Panc1 (cell line): ENCODE results near the gene OR11A1.

ENCODE experiments used
- CTCF ChIP-seq: fragments of 450-650 bp; IDR thresholded peaks from 2 replicates; pipeline ENCODE4 v1.5.1; 2017; ENCODE audit warnings: mild to moderate bottlenecking
- POLR2AphosphoS5 ChIP-seq: IDR thresholded peaks from 2 replicates; pipeline ENCODE4 v1.6.1; 2012; ENCODE audit warnings: mild to moderate bottlenecking, low read depth, low read length, moderate library complexity
- REST ChIP-seq, 2 experiments: IDR thresholded peaks; 2 replicates each; pipeline ENCODE4 v1.6.1; 2011 to 2012; ENCODE audit warnings: low read depth in 2 of 2, control low read depth in 1 of 2, low read length in 1 of 2, mild to moderate bottlenecking in 1 of 2, moderate library complexity in 1 of 2; ENCODE audit not compliant: insufficient read depth in 1 of 2
- SIN3A ChIP-seq: IDR thresholded peaks from 2 replicates; pipeline ENCODE4 v1.6.1; 2012; ENCODE audit warnings: low read depth, mild to moderate bottlenecking, low read length, moderate library complexity, borderline replicate concordance; ENCODE audit not compliant: insufficient read depth
- TCF7L2 ChIP-seq: IDR thresholded peaks from 2 replicates; pipeline ENCODE4 v1.6.1; 2011; ENCODE audit warnings: mild to moderate bottlenecking, low read depth, low read length, inconsistent platforms

DNA sequence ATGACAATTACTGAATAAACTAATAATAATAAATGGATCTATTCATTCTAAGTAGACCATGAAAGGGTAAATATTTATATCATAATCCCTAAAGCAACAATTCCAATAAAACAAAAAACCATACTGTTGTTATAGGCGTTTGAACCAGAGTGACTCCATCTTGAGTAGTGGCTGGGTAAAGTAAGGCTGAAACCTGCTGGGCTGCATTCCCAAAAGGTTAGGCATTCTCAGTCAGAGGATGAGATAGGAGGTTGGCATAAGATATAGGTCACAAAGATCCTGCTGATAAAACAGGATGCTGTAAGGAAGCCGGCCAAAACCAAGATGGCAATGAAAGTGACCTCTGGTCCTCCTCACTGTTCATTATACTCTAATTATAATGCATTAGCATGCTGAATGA is 8.4 kb upstream of the OR11A1 start:
- no peak for TF ChIP-seq REST (IDR thresholded peaks at IDR 0.05; ENCODE audit: insufficient read depth in 1 of 2, low read depth in 2 of 2, low read length in 1 of 2)
- no peak for TF ChIP-seq CTCF
- no peak for TF ChIP-seq POLR2AphosphoS5
- TF ChIP-seq TCF7L2: no peak
- TF ChIP-seq SIN3A: no peak
